Large intestine (tissue), 3 donors: ENCODE measurements around the gene CDH23. TPM values are rescaled to one million over a fixed set of nuclear protein-coding genes. Genes with fewer than 3 reads are reported as not detected.

Experiments
- DNase-seq, 2 donors: peaks; one replicate each; pipeline versions ENCODE4 v3.0.0 to v3.0.0-alpha.2; 2013
- H3K27ac ChIP-seq: one replicate; pipeline ENCODE4 v1.5.1; 2013; ENCODE audit warnings: low read length
- H3K27me3 ChIP-seq: 2 replicates; pipeline ENCODE4 v1.6.1; 2013; ENCODE audit warnings: low read length; ENCODE audit not compliant: control insufficient read depth, insufficient read depth
- H3K36me3 ChIP-seq: 2 replicates; pipeline ENCODE4 v1.6.1; 2013; ENCODE audit warnings: low read length; ENCODE audit not compliant: control insufficient read depth, insufficient read depth
- H3K4me1 ChIP-seq: one replicate; pipeline ENCODE4 v1.6.1; 2013; ENCODE audit warnings: low read length; ENCODE audit not compliant: control insufficient read depth, insufficient read depth
- H3K4me3 ChIP-seq: one replicate; pipeline ENCODE4 v1.5.1; 2013; ENCODE audit warnings: low read length
- H3K9me3 ChIP-seq: one replicate; pipeline ENCODE4 v1.6.1; 2013; ENCODE audit warnings: mild to moderate bottlenecking, low read depth, low read length, moderate library complexity; ENCODE audit not compliant: control insufficient read depth
- WGBS: methylation state at CpG from one replicate; pipeline ENCODE4 v1.1.5; 2013; ENCODE audit warnings: low lambda C conversion rate; ENCODE audit not compliant: insufficient coverage; 5-methylcytosine and 5-hydroxymethylcytosine counted together
- polyA plus RNA-seq: library from polyadenylated mRNA; unstranded; fragments of 120-200 nt; gene quantifications from one replicate; pipeline ENCODE4 v1.2.1, GENCODE V29; 2013

Gene CDH23
- polyA plus RNA-seq, 1 donor = 1.7 TPM

DNA sequence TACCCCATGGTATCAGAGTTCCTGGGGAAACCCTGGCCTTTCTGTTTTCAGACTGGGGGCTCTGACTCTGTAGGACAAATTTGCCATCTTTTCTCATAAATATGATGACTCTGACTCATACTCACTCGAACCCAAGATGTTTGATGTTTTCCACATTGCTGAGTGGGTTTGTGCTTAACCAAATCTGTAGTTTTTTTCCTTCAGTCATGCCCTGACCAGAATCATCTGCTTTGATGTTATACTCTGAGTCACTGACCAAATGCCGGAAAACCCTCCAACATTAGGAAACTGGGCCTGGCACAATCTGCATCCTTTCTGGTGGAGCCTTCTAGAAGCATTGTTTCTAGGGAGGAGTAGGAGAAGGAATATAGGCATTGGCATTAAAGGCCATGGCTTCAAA, 204.1 kb downstream of the CDH23 start:
- H3K4me3 ChIP-seq = no peak overlapping the region
- no peak overlapping the region for H3K27ac ChIP-seq
- no peaks in the 10 kb centered on the region for H3K36me3 ChIP-seq
- no peaks in the 10 kb centered on the region for H3K27me3 ChIP-seq
- no peaks in the 10 kb centered on the region for H3K9me3 ChIP-seq
- DNase-seq = no peak
- 71% methylated on average over 1 of the region's 2 CpGs for WGBS
- H3K4me1 ChIP-seq = no peaks in the 10 kb centered on the region

DNA sequence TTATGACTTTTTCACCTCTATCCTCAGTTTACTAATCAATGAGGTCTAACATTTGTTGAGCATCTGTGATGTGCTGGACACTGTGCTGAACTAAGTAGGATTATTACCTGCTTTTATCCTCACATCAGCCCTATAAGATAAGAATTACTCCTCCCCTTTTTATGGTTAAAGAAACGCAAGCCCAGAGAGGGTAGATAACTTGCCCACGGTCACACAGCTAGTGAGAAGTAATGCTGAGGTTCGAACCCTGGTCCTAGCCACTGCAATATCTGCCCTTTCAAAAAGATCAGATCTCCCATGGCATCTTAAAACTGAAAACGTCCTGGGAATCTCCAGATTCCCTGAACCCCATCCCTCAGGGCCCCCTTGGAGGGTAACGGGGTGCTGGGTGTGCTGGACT, 204.6 kb downstream of the CDH23 start:
- Histone ChIP-seq H3K9me3 (no peaks in the 10 kb centered on the region), H3K27ac (no peak overlapping the region), H3K4me1 (no peaks in the 10 kb centered on the region), H3K4me3 (no peak overlapping the region), H3K27me3 (no peaks in the 10 kb centered on the region), H3K36me3 (no peaks in the 10 kb centered on the region)
- DNase-seq = no peak
- no CpG with 5 or more reads among the region's 5 CpGs for WGBS

DNA sequence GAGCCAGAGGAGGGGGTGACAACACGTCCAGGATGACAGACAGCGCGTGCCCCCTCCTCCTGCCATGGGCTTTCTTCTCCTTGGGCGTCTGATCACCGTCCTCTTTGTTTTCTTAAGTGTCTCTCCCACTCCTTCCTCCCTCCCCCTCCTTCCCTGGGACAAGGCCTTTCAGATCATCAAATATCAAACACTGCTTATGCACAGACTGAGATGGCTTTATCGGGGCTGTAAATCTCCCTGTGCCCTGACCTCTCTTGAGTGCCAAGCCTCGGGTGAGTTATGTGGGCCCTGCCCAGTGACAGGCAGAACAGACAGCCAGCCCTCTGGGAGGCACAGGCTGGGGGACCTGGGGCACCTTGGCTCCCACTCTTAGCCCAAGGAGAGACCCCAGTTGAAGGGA, 206.4 kb downstream of the CDH23 start:
- no peak for DNase-seq
- Histone ChIP-seq H3K27ac (no peak overlapping the region), H3K36me3 (no peaks in the 10 kb centered on the region), H3K4me3 (no peak overlapping the region), H3K9me3 (no peaks in the 10 kb centered on the region), H3K27me3 (no peaks in the 10 kb centered on the region), H3K4me1 (no peaks in the 10 kb centered on the region)
- no CpG with 5 or more reads among the region's 7 CpGs for WGBS

DNA sequence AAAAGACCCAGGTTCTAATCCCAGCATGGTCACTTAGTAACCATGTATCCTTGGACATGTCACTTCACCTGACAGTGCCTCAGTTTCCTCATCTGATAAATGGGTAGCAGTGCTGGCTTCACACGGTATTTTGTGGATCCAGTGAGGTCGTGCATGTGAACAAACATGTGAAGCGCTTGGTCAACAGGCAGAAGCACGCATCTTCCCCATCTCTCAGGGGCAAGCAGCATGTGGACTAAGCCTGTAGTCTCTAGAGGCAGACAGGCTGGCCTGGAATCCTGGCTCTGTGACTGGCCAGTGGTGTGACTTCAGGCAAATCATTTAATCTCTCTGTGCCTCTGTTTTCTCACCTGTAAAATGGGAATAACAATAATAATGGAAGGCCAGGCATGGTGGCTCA, 207.0 kb downstream of the CDH23 start:
- H3K9me3 ChIP-seq = no peaks in the 10 kb centered on the region
- H3K27me3 ChIP-seq = no peaks in the 10 kb centered on the region
- no peak for DNase-seq
- no CpG with 5 or more reads among the region's 4 CpGs for WGBS
- no peaks in the 10 kb centered on the region for H3K4me1 ChIP-seq
- no peaks in the 10 kb centered on the region for H3K36me3 ChIP-seq
- H3K27ac ChIP-seq = no peak overlapping the region
- no peak overlapping the region for H3K4me3 ChIP-seq

DNA sequence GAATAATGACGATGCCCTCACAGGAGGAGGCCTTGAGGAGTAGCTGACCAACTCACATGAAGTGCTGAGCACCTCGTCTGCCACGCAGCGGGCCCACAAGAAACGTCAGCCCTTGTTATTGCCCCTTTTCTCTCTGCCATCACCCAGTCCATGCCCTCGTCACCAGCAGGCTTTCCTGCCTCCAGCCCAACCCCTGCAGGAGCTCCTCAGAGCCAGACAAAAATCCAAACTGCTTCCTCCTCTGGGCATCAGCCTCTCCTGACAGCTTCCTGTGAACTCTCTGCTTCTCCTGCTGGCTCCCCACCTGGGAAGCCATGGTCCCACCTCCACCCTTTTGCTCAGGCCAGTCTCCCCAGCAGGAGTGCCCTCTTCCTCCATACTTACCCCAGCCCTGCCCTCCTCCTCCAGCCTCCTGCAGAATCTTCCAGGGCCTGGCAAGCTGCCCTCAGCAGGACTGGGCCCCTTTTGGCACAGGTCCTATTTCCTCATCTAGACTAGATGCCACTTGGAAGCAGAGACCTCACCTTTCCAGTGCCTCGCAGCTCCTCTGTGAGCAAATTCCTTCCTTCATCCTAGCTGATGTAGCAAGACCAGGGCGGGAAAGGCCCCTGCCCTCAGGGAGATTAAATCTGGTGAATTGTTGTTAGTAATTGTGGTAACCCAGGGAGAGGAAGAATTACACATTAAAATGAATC, 207.8 kb downstream of the CDH23 start:
- Histone ChIP-seq H3K36me3 (no peaks in the 10 kb centered on the region), H3K27ac (no peak overlapping the region), H3K4me3 (no peak overlapping the region), H3K9me3 (no peaks in the 10 kb centered on the region), H3K4me1 (no peaks in the 10 kb centered on the region), H3K27me3 (no peaks in the 10 kb centered on the region)
- no CpG with 5 or more reads among the region's 8 CpGs for WGBS
- DNase-seq = peak in 1 of 2 donors; percentile 40

DNA sequence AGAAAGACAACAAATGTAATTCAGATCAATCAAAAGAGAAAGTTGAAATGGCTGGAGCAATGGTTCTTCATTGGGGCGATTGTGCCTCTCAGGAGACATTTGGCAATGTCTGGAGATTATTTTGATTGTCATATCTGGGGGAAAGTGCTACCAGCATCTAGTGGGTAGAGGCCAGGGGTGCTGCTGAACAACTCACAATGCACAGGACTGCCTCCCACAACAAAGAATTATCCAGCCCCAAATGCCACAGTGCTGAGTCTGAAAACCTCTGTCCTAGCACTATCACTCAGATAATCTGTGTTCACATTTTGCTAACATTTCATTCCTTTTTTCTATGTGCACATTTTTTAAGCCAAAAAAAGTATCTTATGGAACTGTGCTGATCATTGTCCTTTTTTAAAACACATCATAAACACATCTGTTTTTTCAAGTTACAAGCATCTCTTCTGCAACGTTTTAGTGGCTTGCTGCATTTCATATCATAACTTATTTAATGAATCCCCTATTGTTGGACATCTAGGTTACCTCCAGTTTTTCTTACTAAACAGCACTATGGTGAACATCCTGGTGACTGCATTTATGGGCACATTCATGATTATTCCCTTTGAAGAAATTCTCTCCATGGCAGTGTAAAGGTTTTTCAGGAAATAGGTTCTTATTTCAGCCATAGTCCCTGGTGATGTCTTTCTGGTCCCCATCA, 208.7 kb downstream of the CDH23 start:
- DNase-seq = no peak
- no peaks in the 10 kb centered on the region for H3K9me3 ChIP-seq
- H3K4me1 ChIP-seq = no peaks in the 10 kb centered on the region
- WGBS = 80% methylated on average over 1 of the region's 2 CpGs
- no peak overlapping the region for H3K27ac ChIP-seq
- no peak overlapping the region for H3K4me3 ChIP-seq
- no peaks in the 10 kb centered on the region for H3K27me3 ChIP-seq
- H3K36me3 ChIP-seq = no peaks in the 10 kb centered on the region

DNA sequence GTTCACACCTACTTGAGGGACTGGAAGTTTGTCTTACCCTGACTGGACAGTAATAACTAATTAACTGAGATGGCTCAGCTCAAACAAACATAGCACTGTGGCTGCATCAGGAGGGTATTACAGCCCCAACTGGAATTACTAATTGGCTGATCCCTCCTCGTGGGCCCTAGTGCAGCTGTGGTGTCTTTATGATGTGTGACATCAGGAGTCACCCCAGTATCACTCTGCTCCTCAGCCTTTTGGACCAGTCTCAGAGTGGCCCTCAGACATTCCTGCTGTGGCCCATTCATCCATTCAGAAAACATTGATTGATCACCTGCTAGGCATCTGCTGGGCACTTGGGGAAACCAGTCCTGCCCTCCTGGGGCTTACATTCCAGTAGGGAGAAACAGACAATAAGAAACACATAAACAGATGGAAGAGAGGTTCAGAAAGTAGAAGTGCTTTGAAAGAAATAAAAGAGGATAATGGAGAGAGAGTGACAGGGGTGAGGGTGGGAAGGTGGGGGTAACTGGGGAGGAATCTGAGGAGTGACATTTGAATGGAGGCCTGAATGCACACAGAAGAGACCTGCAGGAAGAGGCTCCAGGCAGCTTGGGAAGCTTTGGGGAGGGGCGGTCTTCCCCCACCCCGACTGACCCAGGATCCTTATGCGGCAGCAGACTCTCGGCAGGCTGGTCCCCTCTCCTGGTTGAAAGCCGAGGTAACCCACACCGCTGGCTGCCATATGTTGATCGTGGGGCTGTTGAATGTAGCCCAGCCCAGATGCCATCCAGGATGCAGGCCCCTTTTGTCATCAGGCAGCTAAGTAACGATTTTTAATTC, 209.7 kb downstream of the CDH23 start:
- Histone ChIP-seq H3K27me3 (no peaks in the 10 kb centered on the region), H3K4me1 (no peaks in the 10 kb centered on the region), H3K27ac (no peak overlapping the region), H3K9me3 (no peaks in the 10 kb centered on the region), H3K4me3 (no peak overlapping the region), H3K36me3 (no peaks in the 10 kb centered on the region)
- no peak for DNase-seq
- WGBS = no CpG with 5 or more reads among the region's 9 CpGs

DNA sequence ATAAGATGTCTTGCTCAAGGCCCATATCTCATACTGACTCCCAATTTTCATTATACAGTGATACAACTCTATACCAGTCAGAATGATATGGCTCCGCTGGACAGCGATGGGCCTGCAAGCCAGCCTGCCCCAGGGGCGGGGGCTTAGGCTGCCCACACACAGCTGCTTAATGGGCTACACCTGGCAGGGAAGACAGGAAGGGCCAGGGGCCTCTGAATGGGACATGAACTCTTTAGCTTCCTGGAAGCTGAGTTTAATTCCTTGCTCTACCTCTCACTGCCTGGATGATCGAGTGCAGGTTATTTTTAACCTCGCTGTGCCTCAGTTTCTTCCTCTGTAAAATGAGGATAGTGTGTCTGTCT, 210.3 kb downstream of the CDH23 start:
- no peaks in the 10 kb centered on the region for H3K4me1 ChIP-seq
- H3K27me3 ChIP-seq = no peaks in the 10 kb centered on the region
- H3K36me3 ChIP-seq = no peaks in the 10 kb centered on the region
- no peak for DNase-seq
- H3K27ac ChIP-seq = no peak overlapping the region
- no peaks in the 10 kb centered on the region for H3K9me3 ChIP-seq
- WGBS = 100% methylated on average over 1 of the region's 5 CpGs
- no peak overlapping the region for H3K4me3 ChIP-seq

DNA sequence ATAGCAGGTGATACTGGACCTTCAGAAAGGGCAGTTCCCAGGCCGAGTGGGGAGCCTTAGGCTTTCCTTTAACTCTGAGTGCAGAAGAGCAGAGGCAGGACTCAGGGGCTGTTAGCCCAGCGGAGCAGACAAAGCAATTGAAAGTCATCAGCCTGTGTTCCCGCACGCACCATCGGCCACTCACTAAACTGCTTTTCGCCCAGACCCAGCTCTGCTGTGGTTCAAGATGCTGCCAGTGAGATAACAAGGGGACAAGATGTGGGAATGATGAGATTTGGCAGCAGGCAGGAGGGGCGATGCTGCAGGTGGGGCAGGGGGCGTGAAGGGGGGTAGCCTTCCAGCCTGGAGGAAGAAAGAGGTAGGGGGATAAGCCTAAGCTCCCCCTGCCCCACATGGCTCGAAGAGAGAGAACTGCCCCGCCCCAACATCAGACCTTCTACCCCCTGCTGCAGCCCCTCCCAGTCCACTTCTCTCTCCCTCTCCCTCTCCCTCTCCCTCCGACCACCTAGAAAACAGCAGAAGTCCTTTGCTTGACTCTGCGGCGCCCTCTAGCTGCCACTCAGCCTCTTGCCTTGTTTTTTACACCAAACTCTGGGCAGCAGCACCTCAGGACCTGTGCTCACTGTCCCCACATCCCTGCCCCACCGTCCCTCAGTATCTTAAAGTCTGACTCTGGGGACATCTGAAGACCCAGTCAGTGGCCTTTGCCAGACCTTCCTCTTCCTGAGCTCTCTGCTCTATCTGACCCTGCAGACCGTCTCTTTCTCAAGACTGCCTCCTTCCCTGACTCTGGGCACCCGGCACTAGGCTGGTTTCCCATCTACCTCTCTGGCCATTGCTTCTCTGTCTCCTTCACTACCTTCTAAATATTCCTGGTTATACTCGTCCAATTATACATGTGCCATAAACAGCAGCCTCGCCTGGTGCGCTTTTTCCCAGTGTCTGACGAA, 212.4 kb downstream of the CDH23 start:
- H3K4me3 ChIP-seq = no peak overlapping the region
- no peaks in the 10 kb centered on the region for H3K36me3 ChIP-seq
- H3K27ac ChIP-seq = no peak overlapping the region
- peaks cover 11% of the 10 kb centered on the region for H3K4me1 ChIP-seq
- 70% methylated on average over 6 of the region's 20 CpGs for WGBS
- peak; percentile 60 for DNase-seq
- H3K27me3 ChIP-seq = no peaks in the 10 kb centered on the region
- H3K9me3 ChIP-seq = no peaks in the 10 kb centered on the region

DNA sequence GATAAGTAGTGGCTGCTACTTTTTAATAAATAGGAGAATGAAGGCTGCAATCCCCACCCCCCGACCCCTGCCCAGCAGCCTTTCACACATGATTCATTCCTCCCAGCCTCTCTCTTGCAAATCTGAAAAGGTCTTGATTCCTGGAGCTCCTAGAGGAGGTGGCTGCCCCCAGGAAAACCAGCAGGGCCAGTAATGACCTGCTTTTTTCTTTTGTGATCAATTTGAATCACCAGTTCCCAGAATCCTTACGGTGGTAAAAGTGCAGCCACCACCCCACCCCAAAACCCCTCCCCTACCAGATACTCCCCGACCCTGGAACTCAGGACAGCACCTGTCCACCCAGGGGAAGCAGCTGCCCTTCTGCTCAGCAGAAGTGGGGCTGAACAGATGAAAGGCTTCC, 213.9 kb downstream of the CDH23 start:
- H3K27ac ChIP-seq = no peak overlapping the region
- DNase-seq = no peak
- no peaks in the 10 kb centered on the region for H3K27me3 ChIP-seq
- H3K36me3 ChIP-seq = no peaks in the 10 kb centered on the region
- no peaks in the 10 kb centered on the region for H3K9me3 ChIP-seq
- peaks cover 12% of the 10 kb centered on the region for H3K4me1 ChIP-seq
- no CpG with 5 or more reads among the region's 3 CpGs for WGBS
- no peak overlapping the region for H3K4me3 ChIP-seq
